Pons (tissue), 1 donor: ENCODE results near the gene NUTM1.

ENCODE experiments used
- DNase-seq: peaks from one replicate; pipeline ENCODE4 v3.0.0-alpha.2; 2016; ENCODE audit warnings: low spot score

The NUTM1 gene, protein sequence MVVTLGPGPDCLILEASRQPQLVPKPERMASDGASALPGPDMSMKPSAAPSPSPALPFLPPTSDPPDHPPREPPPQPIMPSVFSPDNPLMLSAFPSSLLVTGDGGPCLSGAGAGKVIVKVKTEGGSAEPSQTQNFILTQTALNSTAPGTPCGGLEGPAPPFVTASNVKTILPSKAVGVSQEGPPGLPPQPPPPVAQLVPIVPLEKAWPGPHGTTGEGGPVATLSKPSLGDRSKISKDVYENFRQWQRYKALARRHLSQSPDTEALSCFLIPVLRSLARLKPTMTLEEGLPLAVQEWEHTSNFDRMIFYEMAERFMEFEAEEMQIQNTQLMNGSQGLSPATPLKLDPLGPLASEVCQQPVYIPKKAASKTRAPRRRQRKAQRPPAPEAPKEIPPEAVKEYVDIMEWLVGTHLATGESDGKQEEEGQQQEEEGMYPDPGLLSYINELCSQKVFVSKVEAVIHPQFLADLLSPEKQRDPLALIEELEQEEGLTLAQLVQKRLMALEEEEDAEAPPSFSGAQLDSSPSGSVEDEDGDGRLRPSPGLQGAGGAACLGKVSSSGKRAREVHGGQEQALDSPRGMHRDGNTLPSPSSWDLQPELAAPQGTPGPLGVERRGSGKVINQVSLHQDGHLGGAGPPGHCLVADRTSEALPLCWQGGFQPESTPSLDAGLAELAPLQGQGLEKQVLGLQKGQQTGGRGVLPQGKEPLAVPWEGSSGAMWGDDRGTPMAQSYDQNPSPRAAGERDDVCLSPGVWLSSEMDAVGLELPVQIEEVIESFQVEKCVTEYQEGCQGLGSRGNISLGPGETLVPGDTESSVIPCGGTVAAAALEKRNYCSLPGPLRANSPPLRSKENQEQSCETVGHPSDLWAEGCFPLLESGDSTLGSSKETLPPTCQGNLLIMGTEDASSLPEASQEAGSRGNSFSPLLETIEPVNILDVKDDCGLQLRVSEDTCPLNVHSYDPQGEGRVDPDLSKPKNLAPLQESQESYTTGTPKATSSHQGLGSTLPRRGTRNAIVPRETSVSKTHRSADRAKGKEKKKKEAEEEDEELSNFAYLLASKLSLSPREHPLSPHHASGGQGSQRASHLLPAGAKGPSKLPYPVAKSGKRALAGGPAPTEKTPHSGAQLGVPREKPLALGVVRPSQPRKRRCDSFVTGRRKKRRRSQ

DNA sequence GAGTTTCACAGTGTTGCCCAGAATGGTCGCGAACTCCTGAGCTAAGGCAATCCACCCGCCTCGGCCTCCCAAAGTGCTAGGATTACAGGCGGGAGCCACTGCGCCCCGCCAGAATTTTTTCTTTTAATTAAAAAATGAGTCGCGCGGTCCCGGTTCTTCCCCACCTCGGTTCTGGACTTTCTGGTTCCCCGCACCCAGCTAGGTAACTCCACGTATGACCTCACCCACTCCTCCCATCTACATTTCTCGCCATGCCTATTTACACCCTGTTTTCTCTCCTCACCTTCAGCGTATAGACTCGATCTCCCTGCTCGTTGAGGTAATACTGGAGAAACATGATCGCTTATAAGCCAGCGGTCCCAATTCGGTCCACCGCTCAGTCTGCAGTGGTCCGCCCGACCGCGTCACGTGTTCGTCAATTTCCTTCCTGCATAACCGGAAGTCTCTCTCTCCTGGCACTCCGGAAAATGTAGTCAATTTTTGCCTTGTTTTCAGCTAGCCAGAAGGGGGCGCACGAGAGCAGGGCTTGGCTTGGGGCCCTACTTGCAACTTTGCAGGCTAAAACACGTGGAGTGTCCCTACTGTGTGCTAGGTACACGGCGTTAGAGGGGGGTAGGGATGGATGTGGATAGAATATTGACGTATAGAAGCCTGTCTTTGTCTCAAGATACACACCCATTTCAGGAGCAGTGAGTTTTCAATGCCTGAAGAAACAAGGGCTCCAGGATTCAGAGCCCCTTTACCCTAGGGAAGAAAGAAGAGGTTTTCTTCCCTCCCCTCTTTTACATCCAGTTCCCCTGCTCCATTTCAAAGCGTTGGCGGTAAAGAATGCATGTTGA, at the start of gene NUTM1, which contains the start of gene NOP10:
TSS of gene NUTM1 (plus strand) at position 579 of the 839 bp plus-strand sequence. CDS start 382 bp downstream, outside the sequence.
TSS of gene NOP10 (minus strand) at position 400 of the 839 bp plus-strand sequence. CDS start at position 337, 63 bp downstream.
- DNase-seq, result peak; percentile 92

DNA sequence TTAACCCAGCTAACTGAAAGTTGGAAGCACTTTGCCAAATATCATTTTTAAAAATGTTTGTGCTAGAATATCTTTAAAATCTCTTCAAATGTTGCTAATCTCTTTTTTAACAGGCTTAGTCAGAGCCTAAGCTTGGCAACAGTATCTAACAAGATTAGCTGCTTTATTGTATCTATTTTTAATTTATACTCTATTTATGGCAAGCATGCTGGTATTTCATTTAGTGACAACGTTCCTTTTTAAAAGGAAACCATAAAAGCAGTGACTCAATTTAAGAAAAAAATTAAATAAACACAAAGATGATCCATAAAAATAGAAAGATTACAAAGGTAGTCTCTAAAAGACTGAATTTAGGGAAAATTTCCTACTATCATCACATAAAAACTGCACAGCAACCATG, 46.1 kb upstream of the NUTM1 start:
- DNase-seq, result no peak

DNA sequence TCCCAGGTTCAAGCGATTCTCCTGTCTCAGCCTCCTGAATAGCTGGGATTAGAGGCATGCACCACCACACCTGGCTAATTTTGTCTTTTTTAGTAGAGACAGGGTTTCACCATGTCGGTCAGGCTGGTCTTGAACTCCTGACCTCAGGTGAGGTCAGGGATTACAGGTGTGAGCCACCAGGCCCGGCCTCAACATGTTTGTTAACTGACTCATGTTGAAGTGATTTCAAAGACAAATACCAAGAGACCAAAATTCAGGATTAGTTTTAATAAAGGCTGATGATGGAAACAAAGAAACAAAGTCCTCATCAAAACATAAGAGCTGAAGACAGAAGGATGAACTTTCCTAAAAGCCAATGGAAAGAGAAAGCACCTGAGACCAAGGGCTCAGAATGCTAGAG, 42.1 kb upstream of the NUTM1 start:
- DNase-seq, result no peak

- no peak for DNase-seq
Observed at GRCh38 chr15:34304613-34305012, 38.5 kb upstream of the NUTM1 start.

DNA sequence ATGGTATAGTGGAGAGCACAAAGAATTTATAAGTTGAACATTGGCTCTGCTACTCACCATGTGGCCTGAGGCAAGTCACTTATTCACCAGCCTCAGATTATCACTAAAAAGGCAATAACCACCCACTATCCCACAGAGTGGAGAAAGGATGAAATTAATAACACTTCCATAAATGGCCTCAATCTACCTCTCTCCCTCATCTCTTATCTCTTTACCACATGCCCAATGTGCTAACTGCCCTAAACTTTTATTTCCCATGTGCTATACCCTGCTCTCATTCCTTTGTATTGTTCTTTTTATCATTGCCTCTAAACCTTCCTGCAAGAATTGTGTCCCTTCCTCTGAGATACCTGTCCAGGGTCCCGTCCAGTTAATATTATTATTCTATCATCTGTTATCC, 31.6 kb upstream of the NUTM1 start:
- no peak for DNase-seq

DNA sequence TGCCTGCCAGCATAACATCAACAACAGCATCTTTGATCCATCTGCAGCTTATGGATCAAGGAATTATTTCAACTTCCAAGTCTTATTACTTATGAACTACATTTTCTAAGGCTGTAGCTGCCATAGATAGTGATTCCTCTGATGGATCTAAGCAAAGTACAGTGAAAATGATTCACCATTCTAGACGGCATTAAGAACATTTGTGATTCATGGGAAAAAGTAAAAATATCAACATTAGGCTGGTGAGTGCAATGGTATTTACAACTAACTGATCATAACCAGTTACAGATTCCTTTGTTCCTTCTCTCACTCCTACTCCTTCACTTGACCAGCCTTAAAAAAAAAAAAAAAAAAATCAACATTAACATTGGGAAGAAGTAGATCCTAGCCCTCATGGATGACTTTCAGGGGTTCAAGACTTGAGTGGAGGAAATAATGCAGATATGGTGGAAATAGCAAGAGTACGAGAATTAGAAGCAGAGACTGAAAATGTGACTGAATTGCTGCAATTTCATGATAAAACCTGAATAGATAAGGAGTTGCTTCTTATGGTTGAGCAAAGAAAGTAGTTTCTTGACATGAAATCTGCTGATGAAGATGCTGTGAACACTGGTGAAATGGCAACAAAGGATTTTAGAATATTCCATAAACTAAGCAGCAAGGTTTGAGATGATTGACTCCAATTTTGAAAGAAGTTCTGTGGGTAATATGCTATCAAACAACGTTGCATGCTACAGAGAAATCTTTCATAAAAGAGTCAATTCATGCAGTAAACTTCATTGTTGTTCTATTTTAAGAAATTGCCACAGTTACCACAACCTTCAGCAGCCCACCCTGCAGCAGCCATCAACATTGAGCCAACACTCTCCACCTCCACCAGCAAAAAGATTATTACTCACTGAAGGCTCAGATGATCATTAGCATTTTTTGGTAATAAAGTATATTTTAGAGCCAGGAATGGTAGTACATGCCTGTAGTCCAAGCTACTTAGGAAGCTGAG, 28.3 kb upstream of the NUTM1 start:
- DNase-seq, result no peak

DNA sequence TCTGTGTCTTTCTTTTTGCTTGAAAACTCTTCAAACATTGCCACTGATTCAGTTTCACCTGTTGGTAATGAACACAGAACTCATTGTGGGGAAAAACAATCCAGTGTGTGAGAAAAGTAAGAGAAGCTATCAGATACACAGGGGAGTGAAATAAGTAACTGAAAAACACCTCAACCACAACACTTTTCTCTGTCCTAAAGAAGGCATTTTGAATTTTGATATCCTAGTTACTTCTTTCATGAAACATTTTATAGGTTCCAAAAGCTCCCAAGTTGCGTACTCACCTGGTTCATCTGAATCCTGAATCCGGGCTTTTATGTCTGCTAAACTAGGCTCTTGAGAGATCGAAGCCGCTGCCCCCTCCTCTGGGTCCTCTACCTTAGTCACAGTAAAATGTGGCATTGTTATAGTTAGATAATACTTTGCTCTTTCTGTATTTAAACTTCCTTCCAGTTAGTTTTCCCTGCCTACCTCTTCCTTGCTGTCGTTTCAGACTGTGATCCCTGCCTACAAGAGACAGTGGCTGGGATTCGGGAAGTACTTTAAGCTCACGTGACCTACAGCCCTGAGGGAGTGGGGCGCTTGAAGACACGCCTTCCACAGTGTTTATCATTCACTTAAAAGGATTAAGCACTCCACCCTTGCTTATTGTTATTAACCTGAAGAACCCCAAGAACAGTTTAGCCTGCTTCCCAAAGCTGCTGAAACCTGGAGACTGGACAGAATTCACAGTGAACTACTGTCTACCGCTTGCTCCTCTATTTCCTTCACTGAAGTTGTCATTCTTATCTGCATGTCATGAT, 24.6 kb upstream of the NUTM1 start:
- DNase-seq, result peak; percentile 63

DNA sequence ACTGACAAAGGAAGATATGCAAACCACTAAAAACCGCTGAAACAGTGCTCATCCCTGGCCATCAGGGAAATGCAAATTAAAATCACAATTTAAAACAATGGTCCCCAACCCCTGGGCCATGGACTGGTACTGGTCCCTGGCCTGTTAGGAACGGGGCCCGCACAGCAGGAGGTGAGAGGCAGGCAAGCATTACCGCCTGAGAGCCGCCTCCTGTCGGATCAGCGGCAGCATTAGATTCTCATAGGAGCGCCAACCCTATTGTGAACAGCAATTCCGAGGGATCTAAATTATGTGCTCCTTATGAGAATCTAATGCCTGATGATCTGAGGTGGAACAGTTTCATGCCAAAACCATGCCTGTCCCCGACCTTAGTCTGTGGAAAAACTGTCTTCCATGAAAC, 19.9 kb upstream of the NUTM1 start:
- no peak for DNase-seq

- no peak for DNase-seq
Observed at GRCh38 chr15:34324933-34325332, 18.2 kb upstream of the NUTM1 start.

GRCh38 chr15:34325368-34325767, 17.7 kb upstream of the NUTM1 start:
- DNase-seq, result no peak

DNA sequence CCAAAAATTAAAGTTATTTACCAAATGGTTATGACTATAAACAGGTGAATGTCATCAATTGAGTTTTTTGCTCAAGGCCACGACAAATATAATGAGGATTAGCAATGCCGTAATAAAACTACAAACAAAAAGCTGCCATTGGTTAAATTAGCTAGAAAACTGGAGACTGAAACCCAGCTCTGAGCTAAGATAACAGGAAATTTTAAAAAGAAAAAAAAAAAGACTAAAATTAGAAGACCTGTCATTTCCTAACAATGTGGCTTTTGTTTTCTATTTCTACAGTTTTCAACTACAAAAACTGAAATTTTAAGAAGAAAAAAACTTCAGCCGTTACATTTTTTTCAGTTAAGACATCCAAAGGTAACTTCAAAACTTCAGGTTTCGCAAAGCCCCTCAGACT, 15.2 kb upstream of the NUTM1 start:
- no peak for DNase-seq

DNA sequence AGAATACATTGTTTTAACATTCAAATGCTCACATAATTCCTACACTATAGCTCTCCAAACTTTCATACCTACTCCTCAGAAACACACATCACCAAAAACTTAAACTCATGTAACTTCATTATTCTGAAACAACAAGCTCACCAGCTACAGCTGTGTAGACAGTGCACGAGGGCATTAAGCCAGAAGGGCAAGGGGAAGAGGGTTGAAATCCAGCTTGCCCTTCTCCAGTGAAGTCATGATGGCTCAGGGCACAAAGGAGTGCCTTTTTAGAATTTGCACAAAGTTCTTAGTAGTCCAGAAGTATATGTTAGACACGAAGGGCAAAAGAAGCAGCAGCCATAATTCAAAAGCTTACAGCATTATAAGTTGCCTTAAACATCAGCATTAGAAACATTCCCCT, 14.1 kb upstream of the NUTM1 start:
- DNase-seq, result no peak

GRCh38 chr15:34330279-34330678, 12.8 kb upstream of the NUTM1 start:
- no peak for DNase-seq

- DNase-seq, result no peak
Observed at GRCh38 chr15:34331809-34332208, 11.3 kb upstream of the NUTM1 start.

DNA sequence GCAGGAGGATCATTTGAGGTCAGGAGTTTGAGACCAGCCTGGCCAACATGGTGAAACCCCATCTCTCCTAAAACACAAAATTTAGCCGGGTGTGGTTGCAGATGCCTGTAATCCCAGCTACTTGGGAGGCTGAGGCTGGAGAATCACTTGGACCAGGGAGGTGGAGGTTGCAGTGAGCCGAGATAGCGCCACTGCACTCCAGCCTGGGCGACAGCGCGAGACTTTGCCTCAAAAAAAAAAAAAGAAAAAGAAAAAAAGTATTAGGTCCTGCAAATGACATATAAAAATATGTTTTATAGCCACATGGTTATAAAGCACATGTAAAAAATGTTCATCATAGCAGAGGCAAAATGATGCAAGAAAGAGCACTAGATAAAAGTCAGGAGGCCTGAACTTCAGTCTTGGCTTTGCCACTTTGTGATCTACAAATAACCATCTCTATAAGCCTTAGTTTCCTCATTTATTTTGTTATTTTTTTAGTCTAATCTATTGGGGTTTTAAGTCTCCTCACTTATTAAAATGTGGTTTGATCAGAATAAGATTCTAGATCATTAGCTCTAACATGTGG, 10.5 kb upstream of the NUTM1 start:
- DNase-seq, result no peak

GRCh38 chr15:34334672-34335071, 8.4 kb upstream of the NUTM1 start:
- DNase-seq, result no peak

DNA sequence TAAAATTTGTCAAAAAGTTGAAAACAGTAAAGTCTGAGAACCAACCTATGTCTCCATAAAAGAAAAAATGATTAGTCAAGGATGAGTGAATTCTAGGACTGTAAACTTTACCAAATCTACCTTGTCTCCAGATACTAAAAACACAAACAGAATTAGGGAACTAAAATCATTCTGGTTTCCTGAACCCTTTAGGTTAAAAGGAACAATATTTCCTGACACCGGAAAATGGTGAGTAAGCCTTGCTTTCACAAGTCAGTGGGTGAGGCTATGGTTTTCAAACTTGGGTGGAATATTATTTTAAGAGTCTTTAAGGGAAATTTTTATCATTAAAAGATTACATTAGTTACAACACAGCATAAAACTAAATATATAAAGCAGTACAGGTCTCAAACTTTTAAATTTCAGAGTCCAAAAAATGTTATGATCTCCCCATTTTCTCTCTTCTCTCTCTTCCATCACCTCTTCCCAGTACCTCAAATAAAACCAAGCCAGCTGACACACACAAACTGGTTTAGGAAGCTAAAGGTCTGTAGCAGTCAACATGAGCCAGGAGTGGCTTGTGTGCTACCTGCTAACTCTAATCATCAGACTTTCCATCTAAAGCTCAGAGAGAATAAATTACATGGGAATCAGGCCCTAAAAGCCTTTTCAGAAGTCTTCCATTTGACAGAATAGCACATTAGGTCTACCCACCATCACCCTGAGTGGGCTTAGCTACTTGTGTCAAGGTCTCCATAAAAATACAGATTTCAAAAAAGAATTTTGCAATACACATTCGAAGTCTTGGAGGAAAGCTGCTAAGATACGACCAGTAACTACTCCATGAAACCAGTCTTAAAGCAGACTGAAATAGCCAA, 7.7 kb upstream of the NUTM1 start:
- peak; percentile 67 for DNase-seq
